ENCODE results near the gene LDLRAD1. TPM values are rescaled to one million over a fixed set of nuclear protein-coding genes. Genes with fewer than 3 reads are reported as not detected.
"Not testable (repeated sequence)": the region's sequence is repeated elsewhere in the genome, so short reads cannot be mapped to it uniquely, and the experiment has no call there.

The LDLRAD1 gene
- total RNA-seq, 4 donors from 2014 or later: 0.25 TPM; not detected in 3

DNA sequence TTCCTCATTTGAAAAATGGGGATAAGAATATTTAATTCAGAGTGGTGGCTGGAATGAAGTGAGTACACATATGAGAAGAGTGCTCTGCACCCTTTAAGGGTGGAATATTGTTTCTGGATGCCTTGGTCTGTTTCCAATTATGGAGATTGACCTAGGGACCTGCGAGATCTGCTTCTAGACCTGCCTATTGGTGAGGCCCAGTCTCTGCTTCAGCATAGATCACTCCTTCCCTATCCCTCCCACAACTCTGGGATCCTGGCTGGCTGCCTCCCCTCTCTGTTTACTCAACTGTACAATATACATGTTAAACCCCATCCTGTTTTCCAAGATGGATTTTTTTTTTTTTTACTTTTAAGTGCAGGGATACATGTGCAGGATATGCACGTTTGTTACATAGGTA lies 6.4 kb upstream of the LDLRAD1 start:
- no peaks in the 10 kb centered on the region for H3K9me3 ChIP-seq
- no peaks in the 10 kb centered on the region for H3K4me1 ChIP-seq
- no peak overlapping the region for H3K27ac ChIP-seq
- peaks cover 10% of the 10 kb centered on the region for H3K36me3 ChIP-seq
- no peak for DNase-seq (ENCODE audit: low spot score in 2 of 2)
- WGBS: 65% methylated on average over 2 of the region's 2 CpGs
- no peaks in the 10 kb centered on the region for H3K27me3 ChIP-seq
- H3K4me3 ChIP-seq: no peak overlapping the region
- TF ChIP-seq POLR2AphosphoS5 (IDR thresholded peaks at IDR 0.05) (no peak), POLR2A (IDR thresholded peaks at IDR 0.05) (no peak), EP300 (IDR thresholded peaks at IDR 0.05) (no peak)
- TF ChIP-seq, protein P1, sequence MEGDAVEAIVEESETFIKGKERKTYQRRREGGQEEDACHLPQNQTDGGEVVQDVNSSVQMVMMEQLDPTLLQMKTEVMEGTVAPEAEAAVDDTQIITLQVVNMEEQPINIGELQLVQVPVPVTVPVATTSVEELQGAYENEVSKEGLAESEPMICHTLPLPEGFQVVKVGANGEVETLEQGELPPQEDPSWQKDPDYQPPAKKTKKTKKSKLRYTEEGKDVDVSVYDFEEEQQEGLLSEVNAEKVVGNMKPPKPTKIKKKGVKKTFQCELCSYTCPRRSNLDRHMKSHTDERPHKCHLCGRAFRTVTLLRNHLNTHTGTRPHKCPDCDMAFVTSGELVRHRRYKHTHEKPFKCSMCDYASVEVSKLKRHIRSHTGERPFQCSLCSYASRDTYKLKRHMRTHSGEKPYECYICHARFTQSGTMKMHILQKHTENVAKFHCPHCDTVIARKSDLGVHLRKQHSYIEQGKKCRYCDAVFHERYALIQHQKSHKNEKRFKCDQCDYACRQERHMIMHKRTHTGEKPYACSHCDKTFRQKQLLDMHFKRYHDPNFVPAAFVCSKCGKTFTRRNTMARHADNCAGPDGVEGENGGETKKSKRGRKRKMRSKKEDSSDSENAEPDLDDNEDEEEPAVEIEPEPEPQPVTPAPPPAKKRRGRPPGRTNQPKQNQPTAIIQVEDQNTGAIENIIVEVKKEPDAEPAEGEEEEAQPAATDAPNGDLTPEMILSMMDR (IDR thresholded peaks at IDR 0.05): no peak

DNA sequence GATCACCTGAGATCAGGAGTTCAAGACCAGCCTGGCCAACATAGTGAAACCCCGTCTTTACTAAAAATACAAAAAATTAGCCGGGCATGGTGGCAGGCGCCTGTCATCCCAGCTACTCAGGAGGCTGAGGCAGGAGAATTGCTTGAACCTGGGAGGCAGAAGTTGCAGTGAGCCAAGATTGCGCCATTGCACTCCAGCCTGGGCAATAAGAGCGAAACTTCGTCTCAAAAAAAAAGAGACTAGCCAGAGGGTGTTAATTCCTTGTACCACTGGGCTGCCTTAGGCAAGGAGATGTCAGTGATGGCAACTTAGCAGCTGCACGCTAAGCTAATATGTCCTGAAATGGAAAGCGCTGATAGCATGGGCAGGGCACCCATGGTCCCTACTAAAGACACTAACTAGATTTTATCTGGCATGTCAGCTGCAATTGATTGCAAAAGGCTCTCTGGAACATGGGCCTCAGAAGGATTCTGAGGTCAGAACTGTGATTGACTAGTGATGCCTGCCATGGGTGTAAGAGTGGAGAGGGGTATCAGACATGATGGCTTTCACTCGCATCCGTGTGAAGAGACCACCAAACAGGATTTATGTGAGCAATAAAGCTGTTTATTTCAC lies 1.7 kb upstream of the LDLRAD1 start:
- not testable (repeated sequence) for H3K27ac ChIP-seq; H3K4me3 ChIP-seq; H3K36me3 ChIP-seq; H3K27me3 ChIP-seq; DNase-seq (ENCODE audit: low spot score in 2 of 2); H3K9me3 ChIP-seq
- peaks cover 17% of the 10 kb centered on the region for H3K4me1 ChIP-seq
- 81% methylated on average over 10 of the region's 10 CpGs for WGBS

DNA sequence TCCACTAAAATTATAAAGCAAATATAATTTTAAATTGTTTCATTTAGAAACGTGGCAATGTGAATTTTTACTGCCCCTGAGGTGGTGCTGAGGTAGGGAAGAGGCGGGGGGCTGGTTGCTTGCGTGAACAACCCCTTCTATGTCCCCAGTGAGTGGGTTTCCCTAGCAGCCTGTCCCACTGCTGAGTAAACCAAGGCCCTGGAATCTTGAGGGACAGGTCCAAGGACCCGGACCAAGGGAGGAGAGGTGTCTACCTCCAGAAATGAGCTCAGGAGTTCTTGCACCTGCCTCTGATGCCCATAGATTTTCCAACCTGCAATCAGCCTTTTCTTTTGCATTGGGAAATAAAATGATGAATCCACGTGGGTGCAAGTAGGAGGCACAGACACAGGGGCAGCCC lies 649 bp upstream of the LDLRAD1 start:
- peaks cover 17% of the 10 kb centered on the region for H3K4me1 ChIP-seq
- no peak overlapping the region for H3K4me3 ChIP-seq
- peaks cover 5% of the 10 kb centered on the region for H3K27me3 ChIP-seq
- no peak for DNase-seq (ENCODE audit: low spot score in 2 of 2)
- H3K9me3 ChIP-seq: no peaks in the 10 kb centered on the region
- TF ChIP-seq, protein P1 (IDR thresholded peaks at IDR 0.05): no peak
- TF ChIP-seq POLR2AphosphoS5 (IDR thresholded peaks at IDR 0.05) (no peak), EP300 (IDR thresholded peaks at IDR 0.05) (no peak), POLR2A (IDR thresholded peaks at IDR 0.05) (no peak)
- 73% methylated on average over 5 of the region's 5 CpGs for WGBS
- no peaks in the 10 kb centered on the region for H3K36me3 ChIP-seq
- no peak overlapping the region for H3K27ac ChIP-seq

DNA sequence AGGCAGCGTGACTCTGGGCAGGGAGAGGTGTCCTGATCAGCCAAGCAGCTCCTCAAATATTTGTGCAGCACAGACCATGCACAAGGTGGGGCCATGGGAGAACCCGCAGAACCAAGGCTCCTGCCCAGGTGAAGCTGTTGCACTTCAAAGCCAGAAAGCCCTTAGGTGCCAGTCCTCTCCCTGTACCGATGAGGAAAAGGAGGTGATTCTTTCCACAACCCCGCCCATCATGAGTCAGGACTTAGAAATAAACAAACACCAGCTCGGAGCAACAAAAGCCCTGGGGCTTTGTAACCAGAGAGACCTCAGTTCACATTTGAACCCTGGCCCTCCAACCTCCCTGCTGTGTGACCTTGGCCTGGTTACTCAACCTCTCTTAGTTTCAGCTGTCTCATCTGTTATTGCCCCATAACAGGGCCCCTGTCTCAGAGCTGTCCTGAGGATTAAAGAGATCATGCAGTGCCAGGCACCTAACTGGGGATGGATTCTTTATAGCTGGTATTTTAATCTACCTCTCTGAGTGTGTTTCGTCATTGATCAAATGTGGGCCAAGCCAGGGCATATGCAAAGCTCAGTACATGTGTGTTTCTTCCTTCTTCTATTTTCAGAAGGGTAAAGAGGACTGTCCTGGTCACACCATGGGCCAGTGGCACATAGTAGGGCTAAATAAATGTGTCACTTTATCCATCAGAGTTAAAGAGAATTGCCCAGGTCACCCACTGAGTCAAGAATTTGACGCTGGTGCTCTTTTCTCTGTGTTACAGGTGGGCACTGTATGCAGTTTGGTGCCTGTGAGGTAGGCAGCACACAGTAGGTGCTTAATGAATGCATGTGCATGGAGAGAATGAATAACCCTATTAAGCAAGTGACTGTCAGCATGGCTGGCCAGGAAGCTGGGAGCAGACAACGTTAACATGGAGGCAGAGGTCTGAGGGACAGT lies 1.4 kb downstream of the LDLRAD1 start:
- no peaks in the 10 kb centered on the region for H3K36me3 ChIP-seq
- no peaks in the 10 kb centered on the region for H3K9me3 ChIP-seq
- H3K27ac ChIP-seq: peak overlapping the region; percentile 31
- peaks cover 17% of the 10 kb centered on the region for H3K4me1 ChIP-seq
- 41% methylated on average over 8 of the region's 8 CpGs for WGBS
- H3K27me3 ChIP-seq: peaks cover 5% of the 10 kb centered on the region
- H3K4me3 ChIP-seq: no peak overlapping the region
- DNase-seq (ENCODE audit: low spot score in 2 of 2): peak in 1 of 2 donors; percentile 75
- TF ChIP-seq EP300 (IDR thresholded peaks at IDR 0.05) (no peak), POLR2AphosphoS5 (IDR thresholded peaks at IDR 0.05) (no peak), POLR2A (IDR thresholded peaks at IDR 0.05) (no peak)
- TF ChIP-seq, protein P1 (IDR thresholded peaks at IDR 0.05): no peak

DNA sequence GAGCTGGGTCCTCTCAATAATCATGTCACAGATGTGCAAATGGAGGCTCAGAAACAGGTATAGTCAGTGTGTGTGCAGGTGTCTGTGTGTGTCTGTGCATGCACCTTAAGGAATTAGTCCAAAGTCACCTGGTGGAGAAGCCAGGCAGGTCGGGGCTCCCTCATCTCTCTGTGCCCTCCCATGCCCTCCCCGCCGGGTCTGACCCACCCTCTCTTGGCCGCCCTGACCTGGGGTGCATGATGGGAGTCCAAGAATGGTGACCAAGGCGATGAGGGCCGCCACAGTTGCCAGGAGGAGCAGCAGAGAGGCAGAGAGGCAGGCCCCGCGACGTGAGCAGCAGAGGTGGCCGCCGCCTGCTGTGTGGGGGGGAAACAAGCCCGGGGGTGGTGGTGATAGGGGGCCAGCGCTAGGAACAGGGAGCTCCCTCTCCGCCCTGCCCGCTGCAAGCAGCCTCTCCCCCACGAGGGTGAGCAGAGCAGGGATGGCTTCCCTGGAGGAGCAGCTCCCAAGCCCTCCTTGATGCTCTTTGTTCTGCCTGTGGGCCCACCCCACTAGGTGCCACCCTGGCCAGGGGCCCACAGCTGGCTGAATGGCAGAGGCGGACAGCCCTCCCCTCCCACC lies 3.9 kb downstream of the LDLRAD1 start:
- peaks cover 17% of the 10 kb centered on the region for H3K4me1 ChIP-seq
- peak in 1 of 2 donors; percentile 75 for DNase-seq (ENCODE audit: low spot score in 2 of 2)
- no peak overlapping the region for H3K27ac ChIP-seq
- peaks cover 5% of the 10 kb centered on the region for H3K27me3 ChIP-seq
- WGBS: 49% methylated on average over 17 of the region's 17 CpGs
- TF ChIP-seq POLR2A (IDR thresholded peaks at IDR 0.05) (no peak), EP300 (IDR thresholded peaks at IDR 0.05) (no peak), POLR2AphosphoS5 (IDR thresholded peaks at IDR 0.05) (no peak)
- TF ChIP-seq, protein P1 (IDR thresholded peaks at IDR 0.05): no peak
- no peaks in the 10 kb centered on the region for H3K36me3 ChIP-seq
- no peaks in the 10 kb centered on the region for H3K9me3 ChIP-seq
- no peak overlapping the region for H3K4me3 ChIP-seq
